Cardiac muscle cell (in vitro differentiated cells and primary cell): ENCODE data around the gene LONRF2. TPM values are rescaled to one million over a fixed set of nuclear protein-coding genes. Genes with fewer than 3 reads are reported as not detected.

Source experiments
- DNase-seq, 2 donors: peaks; one replicate each; pipeline versions ENCODE4 v3.0.0 to v3.0.0-alpha.2; 2010 to 2017; ENCODE audit warnings: low read depth in 1 of 2, low spot score in 1 of 2
- H3K27ac ChIP-seq: fragments of 200-600 bp; sonication (generic); 2 replicates; pipeline ENCODE4 v1.5.1; 2016
- H3K27me3 ChIP-seq: fragments of 200-600 bp; sonication (generic); 2 replicates; pipeline ENCODE4 v1.6.0; 2016; ENCODE audit warnings: control low read depth
- H3K36me3 ChIP-seq: fragments of 200-600 bp; sonication (generic); 2 replicates; pipeline ENCODE4 v1.5.1; 2016; ENCODE audit warnings: control low read depth
- H3K4me1 ChIP-seq: fragments of 200-600 bp; sonication (generic); 2 replicates; pipeline ENCODE4 v1.8.1; 2017; ENCODE audit warnings: low read depth, mild to moderate bottlenecking, mixed run types
- H3K4me3 ChIP-seq: fragments of 200-600 bp; sonication (generic); 2 replicates; pipeline ENCODE4 v1.5.1; 2016; ENCODE audit warnings: mild to moderate bottlenecking
- H3K9me3 ChIP-seq: fragments of 200-600 bp; sonication (generic); 2 replicates; pipeline ENCODE4 v1.5.1; 2017; ENCODE audit warnings: low read depth, mild to moderate bottlenecking, control low read depth
- CTCF ChIP-seq: IDR thresholded peaks from 2 replicates; pipeline ENCODE4 v1.5.1; 2012; ENCODE audit warnings: low read depth, mild to moderate bottlenecking, low read length
- polyA plus RNA-seq: library from polyadenylated mRNA; unstranded; fragments of >200 nt; fragmentation: Nextera tagmentation; extraction: Ambion mirVana; gene quantifications from 2 replicates; pipeline ENCODE4 v1.2.1, GENCODE V29; 2016
- total RNA-seq: library from RNA; depleted of rRNA; stranded (reverse); fragments of >200 nt; gene quantifications from 2 replicates; pipeline ENCODE4 v1.2.3, GENCODE V29; 2016

LONRF2 gene
- total and polyA plus RNA-seq, 2 experiments from 2014 or later = 0.83 to 1.3 TPM

- H3K4me1 ChIP-seq = no peaks in the 10 kb centered on the region
- no peak overlapping the region for H3K27ac ChIP-seq
- TF ChIP-seq CTCF = no peak
- H3K27me3 ChIP-seq = no peaks in the 10 kb centered on the region
- DNase-seq = no peak
- no peak overlapping the region for H3K4me3 ChIP-seq
- H3K9me3 ChIP-seq = no peaks in the 10 kb centered on the region
- H3K36me3 ChIP-seq = no peaks in the 10 kb centered on the region
Observed at GRCh38 chr2:100256849-100257248, 65.5 kb downstream of the LONRF2 start.

- Histone ChIP-seq H3K4me3 (no peak overlapping the region), H3K9me3 (no peaks in the 10 kb centered on the region), H3K27ac (no peak overlapping the region), H3K4me1 (no peaks in the 10 kb centered on the region), H3K36me3 (no peaks in the 10 kb centered on the region), H3K27me3 (no peaks in the 10 kb centered on the region)
- no peak for TF ChIP-seq CTCF
- DNase-seq = no peak
Observed at GRCh38 chr2:100256416-100256815, 65.9 kb downstream of the LONRF2 start.

GRCh38 chr2:100254646-100255210, 67.6 kb downstream of the LONRF2 start:
- no peaks in the 10 kb centered on the region for H3K9me3 ChIP-seq
- H3K27me3 ChIP-seq = no peaks in the 10 kb centered on the region
- no peaks in the 10 kb centered on the region for H3K4me1 ChIP-seq
- no peak for DNase-seq
- no peaks in the 10 kb centered on the region for H3K36me3 ChIP-seq
- no peak overlapping the region for H3K4me3 ChIP-seq
- TF ChIP-seq CTCF = no peak
- H3K27ac ChIP-seq = no peak overlapping the region

GRCh38 chr2:100253786-100254185, 68.5 kb downstream of the LONRF2 start:
- H3K36me3 ChIP-seq = no peaks in the 10 kb centered on the region
- no peaks in the 10 kb centered on the region for H3K27me3 ChIP-seq
- H3K9me3 ChIP-seq = no peaks in the 10 kb centered on the region
- H3K27ac ChIP-seq = no peak overlapping the region
- TF ChIP-seq CTCF = no peak
- no peak for DNase-seq
- H3K4me1 ChIP-seq = no peaks in the 10 kb centered on the region
- no peak overlapping the region for H3K4me3 ChIP-seq

GRCh38 chr2:100252811-100253698, 69.2 kb downstream of the LONRF2 start:
- no peak for DNase-seq
- no peak overlapping the region for H3K27ac ChIP-seq
- H3K36me3 ChIP-seq = no peaks in the 10 kb centered on the region

More at GRCh38 chr2:100252811-100253698, 69.2 kb downstream of the LONRF2 start:
- H3K9me3 ChIP-seq = no peaks in the 10 kb centered on the region
- no peaks in the 10 kb centered on the region for H3K27me3 ChIP-seq
- TF ChIP-seq CTCF = no peak
- no peaks in the 10 kb centered on the region for H3K4me1 ChIP-seq
- no peak overlapping the region for H3K4me3 ChIP-seq
